ENCODE data around the gene SLC9A5.

- TF ChIP-seq CREB1 (IDR thresholded peaks at IDR 0.05; ENCODE audit: low read depth) (no peak), ESRRA (IDR thresholded peaks at IDR 0.05; ENCODE audit: low read length) (no peak), JUND (IDR thresholded peaks at IDR 0.05; ENCODE audit: low read depth, low read length) (no peak), CTCF (IDR thresholded peaks at IDR 0.05 in 2 of 3, conservative IDR thresholded peaks at IDR 0.05 in 1 of 3; ENCODE audit: control insufficient read depth in 2 of 3, extremely low read depth in 1 of 3, insufficient read depth in 1 of 3, low read depth in 3 of 3, low read length in 3 of 3) (no peak), EP300 (IDR thresholded peaks at IDR 0.05; ENCODE audit: borderline replicate concordance in 1 of 2, control insufficient read depth in 1 of 2, low read depth in 2 of 2, low read length in 2 of 2) (no peak), HDAC2 (IDR thresholded peaks at IDR 0.05) (no peak), BCL3 (IDR thresholded peaks at IDR 0.05; ENCODE audit: borderline replicate concordance, insufficient read depth, low read depth, low read length, poor library complexity, severe bottlenecking) (no peak), POLR2A (IDR thresholded peaks at IDR 0.05; ENCODE audit: low read depth, low read length) (no peak), ATF3 (IDR thresholded peaks at IDR 0.05; ENCODE audit: borderline replicate concordance, extremely low read depth, low read depth, low read length) (no peak), CREM (IDR thresholded peaks at IDR 0.05; ENCODE audit: low read depth) (no peak), SIN3A (IDR thresholded peaks at IDR 0.05; ENCODE audit: low read depth, low read length) (no peak), TBL1XR1 (IDR thresholded peaks at IDR 0.05; ENCODE audit: low read depth, low read length) (no peak), REST (IDR thresholded peaks at IDR 0.05; ENCODE audit: low read depth, low read length) (no peak), STAT3 (IDR thresholded peaks at IDR 0.05; ENCODE audit: low read depth, low read length) (no peak)
Measured at GRCh38 chr16:67270931-67271338, 22.2 kb downstream of the SLC9A5 start.
